IMR-90 (cell line): Measurements from ENCODE around the gene IQCE. TPM values are rescaled to one million over a fixed set of nuclear protein-coding genes. Genes with fewer than 3 reads are reported as not detected.

ENCODE experiments used
- ATAC-seq: fragments of 200-7000 bp; cut with Tn5 transposase; 2 replicates; pipeline ENCODE4 v1.9.1; 2020; ENCODE audit warnings: low read depth, mild to moderate bottlenecking, moderate library complexity
- BruUV-seq: library from RNA; stranded (reverse); fragments of 400-500 nt; replicated peaks from 2 replicates; lab custom pipeline; 2021; lab: Mats Ljungman, UMichigan
- CTCF ChIA-PET: fragments of 300-600 bp; formaldehyde crosslinking; extraction: SDS; loops from one replicate; lab custom pipeline; 2021; ENCODE audit warnings: antibody characterized with exemption; lab: Yijun Ruan, JAX
- POLR2A ChIA-PET: fragments of 300-600 bp; sonication (Branson Sonifier 250); formaldehyde crosslinking; loops from one replicate; lab custom pipeline; 2022; ENCODE audit warnings: antibody characterized with exemption; ENCODE audit not compliant: unreplicated experiment; lab: Charles Lee
- DNase-seq: peaks from one replicate; pipeline ENCODE4 v3.0.0; 2013
- H2AFZ ChIP-seq: replicated peaks from 2 replicates; pipeline ENCODE3; 2013; ENCODE audit warnings: low read length, mild to moderate bottlenecking; ENCODE audit not compliant: poor library complexity
- H2AK5ac ChIP-seq: 2 replicates; pipeline ENCODE4 v1.6.1; 2013; ENCODE audit warnings: low read depth, low read length, inconsistent platforms
- H2AK9ac ChIP-seq: replicated peaks from 2 replicates; pipeline ENCODE3; 2013; ENCODE audit warnings: mild to moderate bottlenecking, low read depth, low read length, moderate library complexity; ENCODE audit not compliant: poor library complexity
- H2BK120ac ChIP-seq: 2 replicates; pipeline ENCODE4 v1.6.1; 2013; ENCODE audit warnings: low read depth, low read length, inconsistent platforms
- H2BK15ac ChIP-seq: 3 replicates; pipeline ENCODE4 v1.6.1; 2013; ENCODE audit warnings: low read depth, low read length, inconsistent platforms
- H2BK20ac ChIP-seq: 2 replicates; pipeline ENCODE4 v1.6.1; 2013; ENCODE audit warnings: low read depth, mild to moderate bottlenecking, inconsistent platforms, low read length, moderate library complexity
- H2BK5ac ChIP-seq: 2 replicates; pipeline ENCODE4 v1.6.1; 2013; ENCODE audit warnings: mild to moderate bottlenecking, low read depth, low read length, inconsistent platforms; ENCODE audit not compliant: poor library complexity, severe bottlenecking
- H3K14ac ChIP-seq: replicated peaks from 2 replicates; pipeline ENCODE4 v1.6.1; 2013; ENCODE audit warnings: low read depth, low read length, inconsistent platforms
- H3K18ac ChIP-seq: 2 replicates; pipeline ENCODE4 v1.6.1; 2013; ENCODE audit warnings: low read depth, low read length, control low read depth
- H3K23ac ChIP-seq: 2 replicates; pipeline ENCODE4 v1.6.1; 2013; ENCODE audit warnings: low read depth, low read length, inconsistent platforms
- H3K27ac ChIP-seq: 2 replicates; pipeline ENCODE4 v1.5.1; 2013; ENCODE audit warnings: mild to moderate bottlenecking, control low read depth, low read length; ENCODE audit not compliant: insufficient read depth
- H3K27me3 ChIP-seq: 2 replicates; pipeline ENCODE4 v1.6.1; 2013; ENCODE audit warnings: low read length; ENCODE audit not compliant: control insufficient read depth, insufficient read depth
- H3K36me3 ChIP-seq: 2 replicates; pipeline ENCODE4 v1.6.1; 2013; ENCODE audit warnings: low read length, mixed read lengths; ENCODE audit not compliant: control insufficient read depth, insufficient read depth
- H3K4ac ChIP-seq: 2 replicates; pipeline ENCODE4 v1.6.1; 2013; ENCODE audit warnings: low read depth, low read length, inconsistent platforms
- H3K4me1 ChIP-seq: 2 replicates; pipeline ENCODE4 v1.6.1; 2013; ENCODE audit warnings: low read length, mixed read lengths; ENCODE audit not compliant: control insufficient read depth, insufficient read depth
- H3K4me2 ChIP-seq: 2 replicates; pipeline ENCODE4 v1.6.1; 2013; ENCODE audit warnings: low read depth, mild to moderate bottlenecking, control low read depth, low read length, moderate library complexity
- H3K4me3 ChIP-seq: 2 replicates; pipeline ENCODE4 v1.5.1; 2013; ENCODE audit warnings: low read depth, mild to moderate bottlenecking, control low read depth, low read length, moderate library complexity; ENCODE audit not compliant: insufficient read depth
- H3K56ac ChIP-seq: 2 replicates; pipeline ENCODE4 v1.6.1; 2013; ENCODE audit warnings: low read length, inconsistent platforms; ENCODE audit not compliant: insufficient read depth; ENCODE audit errors: extremely low read depth
- H3K79me1 ChIP-seq, 2 experiments: 2 replicates each; pipeline ENCODE4 v1.6.1; 2013; ENCODE audit warnings: low read length in 2 of 2, inconsistent platforms in 1 of 2, low read depth in 1 of 2
- H3K9ac ChIP-seq: 2 replicates; pipeline ENCODE4 v1.6.1; 2013; ENCODE audit warnings: low read depth, low read length, control low read depth
- H3K9me1 ChIP-seq: 2 replicates; pipeline ENCODE4 v1.6.1; 2013; ENCODE audit warnings: low read length, inconsistent platforms; ENCODE audit not compliant: insufficient read depth
- H3K9me3 ChIP-seq: 2 replicates; pipeline ENCODE4 v1.6.1; 2013; ENCODE audit warnings: low read length; ENCODE audit not compliant: control insufficient read depth, insufficient read depth
- H4K20me1 ChIP-seq: 2 replicates; pipeline ENCODE4 v1.6.1; 2013; ENCODE audit warnings: low read length, inconsistent platforms; ENCODE audit not compliant: insufficient read depth
- H4K5ac ChIP-seq: 2 replicates; pipeline ENCODE4 v1.6.1; 2013; ENCODE audit warnings: mild to moderate bottlenecking, low read depth, low read length, control low read depth
- H4K8ac ChIP-seq, 2 experiments: 2 replicates each; pipeline ENCODE4 v1.6.1; 2013; ENCODE audit warnings: low read depth in 2 of 2, low read length in 2 of 2, control low read depth in 1 of 2, inconsistent platforms in 1 of 2
- H4K91ac ChIP-seq: 2 replicates; pipeline ENCODE4 v1.6.1; 2013; ENCODE audit warnings: low read depth, low read length, inconsistent platforms; ENCODE audit not compliant: insufficient read depth
- SMC3 ChIP-seq: fragments of 150-350 bp; IDR thresholded peaks from 2 replicates; pipeline ENCODE4 v1.6.1; 2016; ENCODE audit warnings: low read depth, mild to moderate bottlenecking, antibody characterized with exemption, low read length, moderate library complexity
- WGBS, 2 experiments: methylation state at CpG; one replicate each; pipeline versions ENCODE4 v1.1.5 to v1.1.7; 2013; ENCODE audit warnings: missing lambda C conversion rate in 2 of 2; ENCODE audit not compliant: insufficient read length in 1 of 2; ENCODE audit errors: extremely low coverage in 2 of 2; 5-methylcytosine and 5-hydroxymethylcytosine counted together
- dilution Hi-C: fragments of 300-500 bp; cut with HindIII; formaldehyde crosslinking; loops from one replicate; pipeline ENCODE4 v1.14.3; 2018; ENCODE audit warnings: low sequenced_read_pairs; ENCODE audit not compliant: unreplicated experiment
- in situ Hi-C: fragments of 300-500 bp; cut with MboI; formaldehyde crosslinking; loops from 3 replicates; pipeline ENCODE4 v1.14.3; 2019; ENCODE audit warnings: low sequenced_read_pairs, inconsistent platforms, mixed read lengths
- intact Hi-C: fragments of 100-400 bp; cut with micrococcal nuclease; formaldehyde crosslinking; loops from 2 replicates; pipeline ENCODE4 v1.10.0; 2022
- polyA plus RNA-seq, 3 experiments: library from polyadenylated mRNA; depleted of rRNA; stranded (reverse); fragments of >200 nt; gene quantifications; 2 replicates each; pipeline ENCODE4 v1.2.3, GENCODE V29; 2012; ENCODE audit warnings: low replicate concordance in 1 of 3
- total RNA-seq: library from RNA; depleted of rRNA; stranded (reverse); fragments of >200 nt; gene quantifications from 2 replicates; pipeline ENCODE4 v1.2.3, GENCODE V29; 2012

Gene IQCE
- total and polyA plus RNA-seq, 2 of the 4 experiments (the other 2 are of a cell fraction) = 5.0 to 6.3 TPM

- Histone ChIP-seq H2BK5ac (no peak overlapping the region), H3K27me3 (no peaks in the 10 kb centered on the region), H3K4ac (no peak overlapping the region), H3K14ac (no peak overlapping the region), H4K91ac (no peak overlapping the region), H2AFZ (peak overlapping the region; percentile 56), H3K56ac (no peak overlapping the region), H3K36me3 (no peaks in the 10 kb centered on the region), H3K18ac (no peak overlapping the region), H3K4me3 (no peak overlapping the region), H3K27ac (no peak overlapping the region), H3K9ac (no peak overlapping the region), H4K5ac (no peak overlapping the region), H2BK15ac (no peak overlapping the region), H2AK9ac (no peak overlapping the region), H4K8ac (no peak overlapping the region), H3K4me1 (peaks cover 5% of the 10 kb centered on the region; the same call in 1 of the 2 replicates), H3K9me1 (peaks cover 10% of the 10 kb centered on the region; the same call in 1 of the 2 replicates), H3K23ac (no peak overlapping the region), H3K4me2 (no peak overlapping the region), H4K20me1 (peaks cover 3% of the 10 kb centered on the region; the same call in 1 of the 2 replicates), H3K79me1 (peaks cover 5 to 12% of the 10 kb centered on the region in 2 experiments; a peak in 1 of 4 replicates), H2BK20ac (no peak overlapping the region), H2BK120ac (no peak overlapping the region), H3K9me3 (no peaks in the 10 kb centered on the region), H2AK5ac (no peak overlapping the region)
- no peak for TF ChIP-seq SMC3
- dilution Hi-C loops (no loop called here), in situ Hi-C loops (no loop called here), intact Hi-C loops (no loop called here)
- CTCF ChIA-PET = no interaction called here
- no TSS peak for BruUV-seq
- POLR2A ChIA-PET = no interaction called here
- ATAC-seq (no peak), DNase-seq (no peak)
- WGBS, 2 experiments = 72% methylated on average over 3 of the region's 12 CpGs; no CpG with 5 or more reads in 1 of the 2 experiments
These were observed 69.3 kb downstream of the IQCE start for GRCh38 chr7:2628130-2628482.
